ENCODE data around the gene SORCS2.

DNA sequence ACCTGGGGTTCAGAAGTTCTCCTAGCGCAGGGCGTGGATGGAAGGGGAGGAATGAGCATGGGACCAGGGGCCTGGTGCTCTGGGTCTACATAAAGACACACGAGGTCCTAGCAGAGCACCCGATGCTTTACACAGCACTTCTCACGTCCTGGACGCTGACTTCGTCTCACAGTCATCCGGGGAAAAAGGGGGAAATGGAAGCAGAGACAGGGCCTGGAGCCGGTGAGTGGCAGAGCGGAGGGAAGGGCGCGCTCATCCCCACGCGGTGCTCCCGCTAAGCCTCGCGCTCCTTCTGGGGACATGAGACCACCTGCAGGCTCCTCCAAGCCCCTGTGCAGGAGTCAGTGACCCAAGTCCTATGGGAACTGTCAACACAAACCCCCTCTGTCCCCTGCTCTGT lies 589.7 kb downstream of the SORCS2 start:
- TF ChIP-seq EZH2 (IDR thresholded peaks at IDR 0.05; ENCODE audit: insufficient read depth, poor library complexity, severe bottlenecking): no peak
- TF ChIP-seq EZH2phosphoT487 (IDR thresholded peaks at IDR 0.05; ENCODE audit: insufficient read depth, low read depth): no peak

Measured in GM23248 (cell line).